Urinary bladder (tissue), 4 donors: Measurements from ENCODE around the gene PCDHGA9. TPM values are rescaled to one million over a fixed set of nuclear protein-coding genes. Genes with fewer than 3 reads are reported as not detected.
"Not testable (repeated sequence)": the region's sequence is repeated elsewhere in the genome, so short reads cannot be mapped to it uniquely, and the experiment has no call there.

ENCODE experiments used
- DNase-seq: peaks from one replicate; pipeline ENCODE4 v3.0.0-alpha.2; 2015; ENCODE audit errors: extremely low spot score
- H3K27ac ChIP-seq: one replicate; pipeline ENCODE4 v1.5.1; 2013; ENCODE audit warnings: low read depth, mild to moderate bottlenecking, moderate library complexity
- H3K36me3 ChIP-seq: one replicate; pipeline ENCODE4 v1.6.1; 2013; ENCODE audit warnings: mild to moderate bottlenecking, moderate library complexity; ENCODE audit not compliant: insufficient read depth
- H3K4me1 ChIP-seq: one replicate; pipeline ENCODE4 v1.6.1; 2013; ENCODE audit warnings: mild to moderate bottlenecking, moderate library complexity; ENCODE audit not compliant: insufficient read depth
- H3K4me3 ChIP-seq: one replicate; pipeline ENCODE4 v1.5.1; 2013; ENCODE audit warnings: low read depth, low read length
- WGBS: extraction: QIAGEN DNeasy Blood & Tissue Kit; methylation state at CpG from one replicate; pipeline ENCODE4 v1.1.7; 2013; 5-methylcytosine and 5-hydroxymethylcytosine counted together
- polyA plus RNA-seq: library from polyadenylated mRNA; stranded (reverse); fragments of 200-250 nt; gene quantifications from one replicate; pipeline ENCODE4 v1.2.3, GENCODE V29; 2013
- total RNA-seq: library from RNA; depleted of rRNA; stranded (reverse); fragments of >200 nt; gene quantifications from one replicate; pipeline ENCODE4 v1.2.3, GENCODE V29; 2014
- donor health status: healthy with polysubstance abuse.
- donor health status: healthy.

Gene PCDHGA9
- total and polyA plus RNA-seq, 2 donors: 3.1 to 12.5 TPM

DNA sequence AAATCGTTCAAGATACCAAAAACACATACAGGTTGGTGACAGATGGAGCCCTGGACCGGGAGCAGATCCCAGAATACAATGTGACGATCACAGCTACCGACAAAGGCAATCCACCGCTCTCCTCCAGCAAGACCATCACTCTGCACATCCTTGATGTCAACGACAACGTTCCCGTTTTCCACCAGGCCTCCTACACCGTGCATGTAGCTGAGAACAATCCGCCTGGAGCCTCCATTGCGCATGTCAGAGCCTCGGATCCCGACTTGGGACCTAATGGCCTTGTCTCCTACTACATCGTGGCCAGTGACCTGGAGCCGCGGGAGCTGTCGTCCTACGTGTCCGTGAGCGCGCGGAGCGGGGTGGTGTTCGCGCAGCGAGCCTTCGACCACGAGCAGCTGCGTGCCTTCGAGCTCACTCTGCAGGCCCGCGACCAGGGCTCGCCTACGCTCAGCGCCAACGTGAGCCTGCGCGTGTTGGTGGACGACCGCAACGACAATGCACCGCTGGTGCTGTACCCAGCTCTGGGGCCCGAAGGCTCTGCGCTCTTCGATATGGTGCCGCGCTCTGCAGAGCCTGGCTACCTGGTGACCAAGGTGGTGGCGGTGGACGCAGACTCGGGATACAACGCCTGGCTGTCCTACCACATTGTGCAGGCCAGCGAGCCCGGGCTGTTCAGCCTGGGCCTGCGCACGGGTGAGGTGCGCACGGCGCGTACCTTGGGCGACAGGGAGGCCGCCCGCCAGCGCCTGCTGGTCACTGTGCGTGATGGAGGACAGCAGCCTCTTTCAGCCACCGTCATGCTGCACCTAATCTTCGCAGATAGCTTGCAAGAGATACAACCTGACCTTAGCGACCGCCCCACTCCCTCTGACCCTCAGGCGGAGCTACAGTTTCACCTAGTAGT, 30.8 kb upstream of the PCDHGA9 start:
- 32% methylated on average over 69 of the region's 69 CpGs for WGBS
- no peak overlapping the region for H3K4me3 ChIP-seq
- DNase-seq: no peak

DNA sequence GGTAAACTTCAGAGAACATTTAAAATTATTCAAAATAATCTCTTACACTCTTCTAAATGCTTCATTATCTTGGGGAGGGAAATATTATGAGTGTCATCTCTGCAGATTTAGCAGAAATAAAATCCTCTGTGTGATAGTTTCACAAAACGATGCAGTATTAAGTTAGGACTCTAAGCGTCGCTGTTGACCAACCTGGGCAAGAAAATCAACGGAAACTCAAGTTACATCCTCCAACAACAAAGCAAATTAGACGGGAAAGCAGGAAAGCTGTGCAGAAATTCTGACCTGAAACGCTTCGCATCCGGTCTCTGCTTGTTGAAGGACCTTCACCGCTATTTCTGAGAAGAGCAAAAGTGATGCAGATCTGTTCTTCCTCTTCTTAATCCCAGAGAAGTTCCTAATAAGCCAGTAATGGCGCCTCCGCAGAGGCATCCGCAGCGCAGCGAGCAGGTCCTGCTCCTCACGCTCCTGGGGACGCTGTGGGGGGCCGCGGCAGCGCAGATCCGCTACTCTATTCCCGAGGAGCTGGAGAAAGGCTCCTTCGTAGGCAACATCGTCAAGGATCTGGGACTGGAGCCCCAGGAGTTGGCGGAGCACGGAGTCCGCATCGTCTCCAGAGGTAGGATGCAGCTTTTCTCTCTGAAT, 28.8 kb upstream of the PCDHGA9 start, which contains the start of gene PCDHGA6:
Gene PCDHGA6 (plus strand): TSS at position 219 of the 645 bp plus-strand sequence. CDS start 193 bp downstream, at position 412.
- H3K27ac ChIP-seq: no peak within 1 kb of the TSS
- no peak within 1 kb of the TSS for H3K4me3 ChIP-seq
- no peak for DNase-seq
- no peaks in the 10 kb centered on the region for H3K4me1 ChIP-seq
- WGBS: 11% methylated on average over 27 of the region's 27 CpGs
- peaks cover 1% of the 10 kb centered on the region for H3K36me3 ChIP-seq

More for the DNA sequence above, 30.8 kb upstream of the PCDHGA9 start:
- Histone ChIP-seq H3K36me3 (no peaks in the 10 kb centered on the region), H3K4me1 (no peaks in the 10 kb centered on the region), H3K27ac (no peak overlapping the region)

DNA sequence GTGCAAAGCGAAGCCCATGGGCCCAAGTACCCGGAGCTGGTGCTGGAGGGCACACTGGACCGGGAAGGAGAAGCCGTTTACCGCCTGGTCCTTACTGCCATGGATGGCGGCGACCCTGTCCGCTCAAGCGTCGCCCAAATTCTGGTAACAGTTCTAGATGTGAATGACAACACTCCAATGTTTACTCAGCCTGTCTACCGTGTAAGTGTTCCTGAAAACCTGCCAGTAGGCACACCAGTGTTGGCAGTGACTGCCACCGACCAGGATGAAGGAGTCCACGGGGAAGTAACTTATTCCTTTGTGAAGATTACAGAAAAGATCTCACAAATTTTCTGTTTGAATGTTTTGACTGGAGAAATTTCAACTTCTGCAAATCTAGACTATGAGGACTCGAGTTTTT, 28.0 kb upstream of the PCDHGA9 start:
- 59% methylated on average over 14 of the region's 14 CpGs for WGBS
- no peak overlapping the region for H3K27ac ChIP-seq
- no peak overlapping the region for H3K4me3 ChIP-seq
- H3K4me1 ChIP-seq: no peaks in the 10 kb centered on the region
- DNase-seq: no peak
- peaks cover 1% of the 10 kb centered on the region for H3K36me3 ChIP-seq

DNA sequence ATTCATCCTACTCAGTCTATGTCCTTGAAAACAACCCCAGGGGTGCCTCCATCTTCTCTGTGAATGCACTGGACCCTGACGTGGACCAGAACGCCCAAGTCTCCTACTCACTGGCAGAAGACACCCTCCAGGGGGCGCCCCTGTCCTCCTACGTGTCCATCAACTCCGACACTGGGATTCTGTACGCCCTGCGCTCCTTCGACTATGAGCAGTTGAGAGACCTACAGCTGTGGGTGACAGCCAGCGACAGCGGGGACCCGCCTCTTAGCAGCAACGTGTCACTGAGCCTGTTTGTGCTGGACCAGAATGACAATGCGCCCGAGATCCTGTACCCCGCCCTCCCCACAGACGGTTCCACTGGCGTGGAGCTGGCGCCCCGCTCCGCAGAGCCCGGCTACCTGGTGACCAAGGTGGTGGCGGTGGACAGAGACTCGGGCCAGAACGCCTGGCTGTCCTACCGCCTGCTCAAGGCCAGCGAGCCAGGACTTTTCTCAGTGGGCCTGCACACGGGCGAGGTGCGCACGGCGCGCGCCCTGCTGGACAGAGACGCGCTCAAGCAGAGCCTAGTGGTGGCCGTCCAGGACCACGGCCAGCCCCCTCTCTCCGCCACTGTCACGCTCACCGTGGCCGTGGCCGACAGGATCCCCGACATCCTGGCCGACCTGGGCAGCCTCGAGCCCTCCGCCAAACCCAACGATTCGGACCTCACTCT, 27.0 kb upstream of the PCDHGA9 start:
- WGBS: 49% methylated on average over 43 of the region's 48 CpGs
- not testable (repeated sequence) for H3K36me3 ChIP-seq, H3K4me1 ChIP-seq, H3K27ac ChIP-seq, H3K4me3 ChIP-seq, DNase-seq

DNA sequence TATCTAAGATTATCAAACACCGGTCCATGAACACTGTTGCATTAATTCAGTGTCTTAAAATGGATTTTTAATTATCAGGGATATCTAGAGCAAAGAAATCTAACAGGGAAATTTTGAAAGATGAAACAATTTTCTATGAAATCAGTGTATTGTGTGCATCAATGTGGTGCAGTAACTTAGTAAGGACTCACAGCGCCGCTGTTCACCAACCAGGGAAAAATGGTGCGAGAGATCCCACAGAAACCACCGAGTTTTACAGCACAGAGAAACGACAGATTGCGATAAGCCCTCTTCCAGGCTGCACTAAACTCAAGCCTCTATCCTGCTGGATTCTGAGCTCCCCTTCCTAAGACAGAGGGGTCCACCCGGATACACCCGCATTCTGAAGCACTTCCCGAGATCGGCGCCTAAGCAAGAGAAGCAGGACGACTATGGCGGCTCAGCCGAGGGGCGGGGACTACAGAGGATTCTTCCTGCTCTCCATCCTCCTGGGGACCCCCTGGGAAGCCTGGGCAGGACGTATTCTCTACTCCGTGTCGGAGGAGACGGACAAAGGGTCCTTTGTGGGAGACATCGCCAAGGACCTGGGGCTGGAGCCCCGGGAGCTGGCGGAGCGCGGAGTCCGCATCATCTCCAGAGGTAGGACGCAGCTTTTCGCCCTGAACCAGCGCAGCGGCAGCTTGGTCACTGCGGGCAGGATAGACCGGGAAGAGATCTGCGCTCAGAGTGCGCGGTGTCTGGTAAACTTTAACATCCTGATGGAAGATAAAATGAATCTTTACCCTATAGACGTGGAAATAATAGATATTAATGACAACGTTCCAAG, 19.9 kb upstream of the PCDHGA9 start, which contains the start of gene PCDHGA7:
Gene PCDHGA7 (plus strand): TSS at position 274 of the 826 bp plus-strand sequence. CDS start 158 bp downstream, at position 432.
- Histone ChIP-seq H3K4me1 (no peaks in the 10 kb centered on the region), H3K36me3 (peaks cover 1% of the 10 kb centered on the region), H3K27ac (no peak within 1 kb of the TSS), H3K4me3 (no peak within 1 kb of the TSS)
- no peak for DNase-seq
- WGBS: 13% methylated on average over 37 of the region's 37 CpGs

DNA sequence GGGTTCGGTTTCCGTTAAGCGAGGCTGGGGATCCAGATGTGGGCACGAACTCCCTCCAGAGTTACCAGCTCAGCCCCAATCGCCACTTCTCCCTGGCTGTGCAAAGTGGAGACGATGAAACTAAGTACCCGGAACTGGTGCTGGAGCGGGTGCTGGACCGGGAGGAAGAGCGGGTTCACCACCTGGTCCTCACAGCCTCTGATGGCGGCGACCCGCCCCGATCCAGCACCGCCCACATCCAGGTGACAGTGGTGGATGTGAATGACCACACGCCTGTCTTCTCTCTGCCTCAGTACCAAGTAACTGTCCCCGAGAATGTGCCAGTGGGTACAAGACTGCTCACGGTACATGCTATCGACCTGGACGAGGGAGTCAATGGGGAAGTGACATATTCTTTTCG, 19.2 kb upstream of the PCDHGA9 start:
- no peaks in the 10 kb centered on the region for H3K4me1 ChIP-seq
- WGBS: 39% methylated on average over 21 of the region's 21 CpGs
- H3K4me3 ChIP-seq: no peak overlapping the region
- DNase-seq: no peak
- no peaks in the 10 kb centered on the region for H3K36me3 ChIP-seq
- no peak overlapping the region for H3K27ac ChIP-seq

DNA sequence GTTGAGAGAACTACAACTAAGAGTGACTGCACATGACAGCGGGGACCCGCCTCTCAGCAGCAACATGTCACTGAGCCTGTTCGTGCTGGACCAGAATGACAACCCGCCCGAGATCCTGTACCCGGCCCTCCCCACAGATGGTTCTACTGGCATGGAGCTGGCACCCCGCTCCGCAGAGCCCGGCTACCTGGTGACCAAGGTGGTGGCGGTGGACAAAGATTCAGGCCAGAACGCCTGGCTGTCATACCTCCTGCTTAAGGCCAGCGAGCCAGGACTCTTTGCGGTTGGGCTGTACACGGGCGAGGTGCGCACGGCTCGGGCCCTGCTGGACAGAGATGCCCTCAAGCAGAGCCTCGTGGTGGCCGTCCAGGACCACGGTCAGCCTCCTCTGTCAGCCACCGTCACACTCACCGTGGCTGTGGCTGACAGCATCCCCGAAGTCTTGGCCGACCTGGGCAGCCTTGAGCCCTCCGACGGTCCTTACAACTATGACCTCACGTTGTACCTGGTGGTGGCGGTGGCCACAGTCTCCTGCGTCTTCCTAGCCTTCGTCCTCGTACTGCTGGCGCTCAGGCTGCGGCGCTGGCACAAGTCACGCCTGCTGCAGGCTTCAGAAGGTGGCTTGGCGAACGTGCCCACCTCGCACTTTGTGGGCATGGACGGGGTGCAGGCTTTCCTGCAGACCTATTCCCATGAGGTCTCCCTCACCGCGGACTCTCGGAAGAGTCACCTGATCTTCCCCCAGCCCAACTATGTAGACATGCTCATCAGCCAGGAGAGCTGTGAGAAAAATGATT, 17.9 kb upstream of the PCDHGA9 start:
- Histone ChIP-seq H3K4me3 (no peak overlapping the region), H3K4me1 (no peaks in the 10 kb centered on the region), H3K36me3 (no peaks in the 10 kb centered on the region), H3K27ac (no peak overlapping the region)
- no peak for DNase-seq
- WGBS: 50% methylated on average over 43 of the region's 43 CpGs

DNA sequence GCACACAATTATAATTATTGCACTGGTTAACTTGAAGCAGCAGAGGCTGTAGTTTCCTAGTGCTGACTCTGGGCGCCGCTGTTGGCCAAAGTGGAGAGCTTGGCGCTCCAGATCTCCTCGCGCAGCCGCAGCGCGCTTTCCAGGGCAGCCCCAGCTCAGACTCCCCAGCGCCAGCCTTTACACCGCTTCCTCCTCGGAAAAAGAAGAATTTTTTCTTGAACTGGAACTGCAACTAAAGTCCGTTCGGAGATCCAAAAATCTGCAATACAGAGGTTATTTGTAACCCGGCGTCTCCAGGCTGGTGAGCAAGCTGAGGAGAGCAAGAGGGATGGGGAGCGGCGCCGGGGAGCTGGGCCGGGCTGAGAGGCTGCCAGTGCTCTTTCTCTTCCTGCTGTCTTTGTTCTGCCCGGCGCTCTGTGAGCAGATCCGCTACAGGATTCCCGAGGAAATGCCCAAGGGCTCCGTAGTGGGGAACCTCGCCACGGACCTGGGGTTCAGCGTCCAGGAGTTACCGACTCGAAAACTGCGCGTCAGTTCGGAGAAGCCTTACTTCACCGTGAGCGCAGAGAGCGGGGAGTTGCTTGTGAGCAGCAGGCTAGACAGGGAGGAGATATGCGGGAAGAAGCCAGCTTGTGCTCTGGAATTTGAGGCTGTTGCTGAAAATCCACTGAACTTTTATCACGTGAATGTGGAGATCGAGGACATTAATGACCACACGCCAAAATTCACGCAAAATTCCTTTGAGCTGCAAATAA, 14.8 kb upstream of the PCDHGA9 start, which contains the start of gene PCDHGB4:
Gene PCDHGB4 (plus strand): TSS at position 142 of the 755 bp plus-strand sequence. CDS start 187 bp downstream, at position 329.
- H3K36me3 ChIP-seq, H3K27ac ChIP-seq, H3K4me1 ChIP-seq, DNase-seq: not testable (repeated sequence)
- peak within 1 kb of the TSS; percentile 23 for H3K4me3 ChIP-seq
- 9% methylated on average over 19 of the region's 40 CpGs for WGBS

DNA sequence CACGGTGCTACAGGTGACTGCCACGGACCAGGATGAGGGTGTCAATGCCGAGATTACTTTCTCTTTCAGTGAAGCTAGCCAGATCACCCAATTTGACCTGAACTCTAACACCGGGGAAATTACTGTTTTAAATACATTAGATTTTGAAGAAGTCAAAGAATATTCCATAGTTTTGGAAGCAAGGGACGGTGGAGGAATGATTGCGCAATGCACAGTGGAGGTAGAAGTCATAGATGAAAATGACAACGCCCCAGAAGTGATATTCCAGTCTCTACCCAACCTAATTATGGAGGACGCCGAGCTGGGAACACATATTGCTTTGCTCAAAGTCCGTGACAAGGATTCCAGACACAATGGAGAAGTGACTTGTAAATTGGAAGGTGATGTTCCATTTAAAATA, 13.9 kb upstream of the PCDHGA9 start:
- no peak for DNase-seq
- Histone ChIP-seq H3K27ac (no peak overlapping the region), H3K36me3 (no peaks in the 10 kb centered on the region), H3K4me1 (no peaks in the 10 kb centered on the region), H3K4me3 (no peak overlapping the region)
- 46% methylated on average over 10 of the region's 10 CpGs for WGBS

DNA sequence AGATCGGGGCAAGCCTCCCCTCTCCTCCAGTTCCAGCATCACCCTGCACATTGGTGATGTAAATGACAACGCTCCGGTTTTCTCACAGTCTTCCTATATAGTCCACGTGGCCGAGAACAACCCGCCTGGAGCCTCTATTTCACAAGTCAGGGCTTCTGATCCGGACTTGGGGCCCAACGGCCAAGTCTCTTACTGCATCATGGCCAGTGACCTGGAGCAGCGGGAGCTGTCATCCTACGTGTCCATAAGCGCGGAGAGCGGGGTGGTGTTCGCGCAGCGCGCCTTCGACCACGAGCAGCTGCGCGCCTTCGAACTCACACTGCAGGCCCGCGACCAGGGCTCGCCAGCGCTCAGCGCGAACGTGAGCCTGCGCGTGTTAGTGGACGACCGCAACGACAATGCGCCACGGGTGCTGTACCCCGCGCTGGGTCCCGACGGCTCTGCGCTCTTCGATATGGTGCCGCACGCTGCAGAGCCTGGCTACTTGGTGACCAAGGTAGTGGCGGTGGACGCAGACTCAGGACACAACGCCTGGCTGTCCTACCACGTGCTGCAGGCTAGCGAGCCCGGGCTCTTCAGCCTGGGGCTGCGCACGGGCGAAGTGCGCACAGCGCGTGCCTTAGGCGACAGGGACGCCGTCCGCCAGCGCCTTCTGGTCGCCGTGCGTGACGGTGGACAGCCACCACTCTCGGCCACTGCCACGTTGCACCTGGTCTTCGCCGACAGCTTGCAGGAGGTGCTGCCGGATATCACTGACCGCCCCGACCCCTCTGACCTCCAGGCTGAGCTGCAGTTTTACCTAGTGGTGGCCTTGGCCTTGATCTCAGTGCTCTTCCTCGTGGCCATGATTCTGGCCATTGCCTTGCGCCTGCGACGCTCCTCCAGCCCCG, 13.2 kb upstream of the PCDHGA9 start:
- Histone ChIP-seq H3K36me3 (no peaks in the 10 kb centered on the region), H3K27ac (no peak overlapping the region), H3K4me3 (no peak overlapping the region), H3K4me1 (no peaks in the 10 kb centered on the region)
- WGBS: 33% methylated on average over 77 of the region's 77 CpGs
- no peak for DNase-seq
